HEK293 (cell line): ENCODE data around the gene FAM120B.

Experiments used
- CTCF ChIA-PET: fragments of 350-600 bp; formaldehyde crosslinking; extraction: SDS; loops from one replicate; lab custom pipeline; 2021; ENCODE audit warnings: antibody characterized with exemption; lab: Yijun Ruan, JAX
- POLR2A ChIA-PET: fragments of 300-600 bp; formaldehyde crosslinking; extraction: SDS; loops from one replicate; lab custom pipeline; 2020; ENCODE audit warnings: antibody characterized with exemption, inconsistent platforms; lab: Yijun Ruan, JAX
- H3K27ac ChIP-seq: fragments of 200-500 bp; sonication (Bioruptor generic); 2 replicates; pipeline ENCODE4 v1.5.1; 2014; ENCODE audit warnings: low read depth, low read length, control low read depth, inconsistent platforms; ENCODE audit errors: extremely low read depth
- H3K36me3 ChIP-seq, 2 experiments: fragments of 200-500 bp in 1 of 2; sonication (Bioruptor generic) in 1 of 2; 1 replicate in 1 of 2; 2 replicates in 1 of 2; pipeline ENCODE4 v1.5.1; 2014 to 2017; ENCODE audit warnings: inconsistent platforms in 2 of 2, low read length in 2 of 2; ENCODE audit not compliant: control insufficient read depth in 2 of 2, insufficient read depth in 1 of 2
- H3K4me1 ChIP-seq: fragments of 200-500 bp; sonication (Bioruptor generic); 2 replicates; pipeline ENCODE4 v1.5.1; 2014; ENCODE audit warnings: mild to moderate bottlenecking, low read length, inconsistent platforms; ENCODE audit not compliant: control insufficient read depth, insufficient read depth
- H3K4me3 ChIP-seq: 2 replicates; pipeline ENCODE4 v1.5.1; 2011; ENCODE audit warnings: low read depth, mild to moderate bottlenecking, control low read depth, low read length, moderate library complexity
- H3K9me3 ChIP-seq: fragments of 200-500 bp; sonication (Bioruptor generic); 2 replicates; pipeline ENCODE4 v1.5.1; 2014; ENCODE audit warnings: low read depth, low read length, inconsistent platforms; ENCODE audit not compliant: control insufficient read depth, insufficient read depth
- CTCF ChIP-seq: fragments of 450-650 bp; formaldehyde crosslinking; IDR thresholded peaks from 2 replicates; pipeline ENCODE4 v1.5.1; 2016; ENCODE audit warnings: missing biosample characterization, missing genetic modification characterization
- GLIS2 ChIP-seq: fragments of 450-650 bp; formaldehyde crosslinking; IDR thresholded peaks from 2 replicates; pipeline ENCODE4 v1.5.1; 2016; ENCODE audit warnings: missing biosample characterization, missing genetic modification characterization
- PRDM6 ChIP-seq: fragments of 450-650 bp; formaldehyde crosslinking; IDR thresholded peaks from 2 replicates; pipeline ENCODE4 v1.5.1; 2017; ENCODE audit warnings: missing biosample characterization, missing genetic modification characterization
- SCRT1 ChIP-seq: fragments of 450-650 bp; formaldehyde crosslinking; IDR thresholded peaks from 2 replicates; pipeline ENCODE4 v1.5.1; 2016; ENCODE audit warnings: missing biosample characterization, missing genetic modification characterization, borderline replicate concordance
- SP3 ChIP-seq: fragments of 450-650 bp; formaldehyde crosslinking; IDR thresholded peaks from 2 replicates; pipeline ENCODE4 v1.5.1; 2016; ENCODE audit warnings: missing biosample characterization, missing genetic modification characterization
- TCF7L2 ChIP-seq: IDR thresholded peaks from 2 replicates; pipeline ENCODE4 v1.6.1; 2011; ENCODE audit warnings: low read depth, mild to moderate bottlenecking, inconsistent platforms, low read length, moderate library complexity, borderline replicate concordance
- ZFHX2 ChIP-seq: fragments of 450-650 bp; formaldehyde crosslinking; conservative IDR thresholded peaks from 2 replicates; pipeline ENCODE4 v1.5.1; 2016; ENCODE audit warnings: missing biosample characterization, missing genetic modification characterization
- ZNF174 ChIP-seq: fragments of 450-650 bp; formaldehyde crosslinking; IDR thresholded peaks from 2 replicates; pipeline ENCODE4 v1.5.0; 2017; ENCODE audit warnings: missing biosample characterization, mild to moderate bottlenecking, missing genetic modification characterization
- ZNF184 ChIP-seq: fragments of 450-650 bp; IDR thresholded peaks from 2 replicates; pipeline ENCODE4 v1.5.1; 2018; ENCODE audit warnings: missing biosample characterization, mild to moderate bottlenecking, missing genetic modification characterization
- ZNF266 ChIP-seq: fragments of 450-650 bp; formaldehyde crosslinking; IDR thresholded peaks from 2 replicates; pipeline ENCODE4 v1.5.1; 2016; ENCODE audit warnings: missing biosample characterization, missing genetic modification characterization, low read depth
- ZNF501 ChIP-seq: fragments of 450-650 bp; formaldehyde crosslinking; IDR thresholded peaks from 2 replicates; pipeline ENCODE4 v1.5.1; 2016; ENCODE audit warnings: missing biosample characterization, missing genetic modification characterization
- ZNF580 ChIP-seq: fragments of 450-650 bp; formaldehyde crosslinking; IDR thresholded peaks from 2 replicates; pipeline ENCODE4 v1.5.1; 2016; ENCODE audit warnings: missing biosample characterization, missing genetic modification characterization
- ZNF664 ChIP-seq: fragments of 450-650 bp; formaldehyde crosslinking; IDR thresholded peaks from 2 replicates; pipeline ENCODE4 v1.5.1; 2016; ENCODE audit warnings: missing biosample characterization, missing genetic modification characterization
- ZNF692 ChIP-seq: fragments of 450-650 bp; formaldehyde crosslinking; IDR thresholded peaks from 2 replicates; pipeline ENCODE4 v1.5.1; 2016; ENCODE audit warnings: missing biosample characterization, missing genetic modification characterization
- ZXDB ChIP-seq: fragments of 450-650 bp; formaldehyde crosslinking; IDR thresholded peaks from 2 replicates; pipeline ENCODE4 v1.5.1; 2016; ENCODE audit warnings: missing biosample characterization, missing genetic modification characterization
- TF ChIP-seq, protein P1 (sequence below): fragments of 450-650 bp; formaldehyde crosslinking; IDR thresholded peaks from 2 replicates; pipeline ENCODE4 v1.5.1; 2016; ENCODE audit warnings: missing biosample characterization, missing genetic modification characterization, low read depth
- TF ChIP-seq, protein P2 (sequence below): sonication (generic); formaldehyde crosslinking; IDR thresholded peaks from 2 replicates; pipeline ENCODE4 v1.8.1; 2022; ENCODE audit warnings: mild to moderate bottlenecking, moderate library complexity, missing genetic modification reagents
- TF ChIP-seq, protein P3 (sequence below): fragments of 450-650 bp; formaldehyde crosslinking; IDR thresholded peaks from 2 replicates; pipeline ENCODE4 v1.5.1; 2017; ENCODE audit warnings: missing biosample characterization, missing genetic modification characterization

Gene FAM120B

GRCh38 chr6:170282512-170283158, 23.9 kb upstream of the FAM120B start:
- H3K4me3 ChIP-seq: no peak overlapping the region
- H3K27ac ChIP-seq: no peak overlapping the region
- no peaks in the 10 kb centered on the region for H3K9me3 ChIP-seq
- POLR2A ChIA-PET: no interaction called here
- no peak for TF ChIP-seq ZNF664 (tag by site-specific recombination)
- TF ChIP-seq PRDM6 (tag by site-specific recombination): no peak
- TF ChIP-seq, protein P1, sequence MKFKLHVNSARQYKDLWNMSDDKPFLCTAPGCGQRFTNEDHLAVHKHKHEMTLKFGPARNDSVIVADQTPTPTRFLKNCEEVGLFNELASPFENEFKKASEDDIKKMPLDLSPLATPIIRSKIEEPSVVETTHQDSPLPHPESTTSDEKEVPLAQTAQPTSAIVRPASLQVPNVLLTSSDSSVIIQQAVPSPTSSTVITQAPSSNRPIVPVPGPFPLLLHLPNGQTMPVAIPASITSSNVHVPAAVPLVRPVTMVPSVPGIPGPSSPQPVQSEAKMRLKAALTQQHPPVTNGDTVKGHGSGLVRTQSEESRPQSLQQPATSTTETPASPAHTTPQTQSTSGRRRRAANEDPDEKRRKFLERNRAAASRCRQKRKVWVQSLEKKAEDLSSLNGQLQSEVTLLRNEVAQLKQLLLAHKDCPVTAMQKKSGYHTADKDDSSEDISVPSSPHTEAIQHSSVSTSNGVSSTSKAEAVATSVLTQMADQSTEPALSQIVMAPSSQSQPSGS: no peak
- TF ChIP-seq ZNF184 (tag by site-specific recombination): no peak
- no peak for TF ChIP-seq GLIS2 (tag by site-specific recombination)
- TF ChIP-seq SP3 (tag by site-specific recombination): no peak
- TF ChIP-seq ZXDB (tag by site-specific recombination): no peak
- TF ChIP-seq, protein P2, sequence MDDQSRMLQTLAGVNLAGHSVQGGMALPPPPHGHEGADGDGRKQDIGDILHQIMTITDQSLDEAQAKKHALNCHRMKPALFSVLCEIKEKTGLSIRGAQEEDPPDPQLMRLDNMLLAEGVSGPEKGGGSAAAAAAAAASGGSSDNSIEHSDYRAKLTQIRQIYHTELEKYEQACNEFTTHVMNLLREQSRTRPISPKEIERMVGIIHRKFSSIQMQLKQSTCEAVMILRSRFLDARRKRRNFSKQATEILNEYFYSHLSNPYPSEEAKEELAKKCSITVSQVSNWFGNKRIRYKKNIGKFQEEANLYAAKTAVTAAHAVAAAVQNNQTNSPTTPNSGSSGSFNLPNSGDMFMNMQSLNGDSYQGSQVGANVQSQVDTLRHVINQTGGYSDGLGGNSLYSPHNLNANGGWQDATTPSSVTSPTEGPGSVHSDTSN (CRISPR knock-in tag): no peak
- TF ChIP-seq ZFHX2: no peak
- no peak for TF ChIP-seq TCF7L2
- no peak for TF ChIP-seq ZNF580 (tag by site-specific recombination)
- TF ChIP-seq ZNF174: no peak
- no peak for TF ChIP-seq ZNF501 (tag by site-specific recombination)
- TF ChIP-seq, protein P3, sequence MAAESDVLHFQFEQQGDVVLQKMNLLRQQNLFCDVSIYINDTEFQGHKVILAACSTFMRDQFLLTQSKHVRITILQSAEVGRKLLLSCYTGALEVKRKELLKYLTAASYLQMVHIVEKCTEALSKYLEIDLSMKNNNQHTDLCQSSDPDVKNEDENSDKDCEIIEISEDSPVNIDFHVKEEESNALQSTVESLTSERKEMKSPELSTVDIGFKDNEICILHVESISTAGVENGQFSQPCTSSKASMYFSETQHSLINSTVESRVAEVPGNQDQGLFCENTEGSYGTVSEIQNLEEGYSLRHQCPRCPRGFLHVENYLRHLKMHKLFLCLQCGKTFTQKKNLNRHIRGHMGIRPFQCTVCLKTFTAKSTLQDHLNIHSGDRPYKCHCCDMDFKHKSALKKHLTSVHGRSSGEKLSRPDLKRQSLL (tag by site-specific recombination): no peak
- TF ChIP-seq ZNF266 (tag by site-specific recombination): no peak
- TF ChIP-seq ZNF692 (tag by site-specific recombination): no peak
- TF ChIP-seq CTCF (tag by site-specific recombination): no peak
- TF ChIP-seq SCRT1 (tag by site-specific recombination): no peak
- peaks cover 0 to 62% of the 10 kb centered on the region in 2 experiments; a peak in 2 of 3 replicates for H3K36me3 ChIP-seq
- peaks cover 3% of the 10 kb centered on the region; the same call in 1 of the 2 replicates for H3K4me1 ChIP-seq
- CTCF ChIA-PET: no interaction called here
